GM12801 (cell line): ENCODE measurements around the gene NPLOC4.

Experiments
- CTCF ChIP-seq: IDR thresholded peaks from one replicate; pipeline ENCODE4 v1.5.1; 2011; ENCODE audit warnings: control low read depth; ENCODE audit not compliant: insufficient read length; ENCODE audit errors: extremely low read depth

The NPLOC4 gene

GRCh38 chr17:81520021-81520901 lies 116.7 kb downstream of the NPLOC4 start:
- no peak for TF ChIP-seq CTCF

GRCh38 chr17:81519284-81520020 lies 117.5 kb downstream of the NPLOC4 start:
- no peak for TF ChIP-seq CTCF

GRCh38 chr17:81518785-81519283 lies 118.1 kb downstream of the NPLOC4 start:
- TF ChIP-seq CTCF, result no peak

GRCh38 chr17:81518113-81518784 lies 118.7 kb downstream of the NPLOC4 start:
- TF ChIP-seq CTCF, result no peak

GRCh38 chr17:81517339-81518112 lies 119.4 kb downstream of the NPLOC4 start:
- no peak for TF ChIP-seq CTCF

GRCh38 chr17:81517009-81517338 lies 119.9 kb downstream of the NPLOC4 start:
- no peak for TF ChIP-seq CTCF
